H1 (cell line): ENCODE data around the gene AIPL1. TPM values are rescaled to one million over a fixed set of nuclear protein-coding genes. Genes with fewer than 3 reads are reported as not detected.

Experiments used
- BACH1 ChIP-seq: IDR thresholded peaks from 2 replicates; pipeline ENCODE4 v1.6.1; 2012; ENCODE audit warnings: low read length, improper control_type of control experiment
- CHD1 ChIP-seq: IDR thresholded peaks from 2 replicates; pipeline ENCODE4 v1.6.1; 2012; ENCODE audit warnings: low read depth, low read length, improper control_type of control experiment
- EZH2 ChIP-seq: fragments of 200-600 bp; sonication (generic); IDR thresholded peaks from 2 replicates; pipeline ENCODE4 v1.7.1; 2012; ENCODE audit warnings: low read depth, mild to moderate bottlenecking, moderate library complexity, low read length, inconsistent platforms; ENCODE audit not compliant: severe bottlenecking
- GABPA ChIP-seq: IDR thresholded peaks from 2 replicates; pipeline ENCODE4 v1.6.1; 2011; ENCODE audit warnings: mild to moderate bottlenecking, low read length, moderate library complexity, borderline replicate concordance; ENCODE audit not compliant: insufficient read depth
- JUN ChIP-seq: IDR thresholded peaks from 2 replicates; pipeline ENCODE4 v1.6.1; 2011; ENCODE audit warnings: low read depth, mild to moderate bottlenecking, improper control_type of control experiment, low read length
- MAFK ChIP-seq: IDR thresholded peaks from 2 replicates; pipeline ENCODE4 v1.6.1; 2012; ENCODE audit warnings: low read depth, mild to moderate bottlenecking, improper control_type of control experiment, low read length
- RFX5 ChIP-seq: IDR thresholded peaks from 2 replicates; pipeline ENCODE4 v1.6.1; 2011; ENCODE audit warnings: low read depth, low read length, improper control_type of control experiment, borderline replicate concordance
- polyA plus RNA-seq, 7 experiments: library from polyadenylated mRNA; depleted of rRNA in 3 of 7; stranded (reverse) in 5 of 7; unstranded in 2 of 7; fragments of >200 nt in 5 of 7; fragments of 200-250 nt in 2 of 7; gene quantifications; 1 replicate in 5 of 7; 2 replicates in 1 of 7; 4 replicates in 1 of 7; pipeline versions ENCODE4 v1.2.1 to v1.2.3, GENCODE V29; 2011 to 2013; ENCODE audit warnings: missing spikeins in 2 of 7, mixed read lengths in 2 of 7
- total RNA-seq: library from RNA; stranded (reverse); fragmentation: NEBNext Ultra II Directional; extraction: Animal tissue kit (Norgen Biotek cat#: 25700); gene quantifications from 2 replicates; pipeline ENCODE4 v1.2.1, GENCODE V29; 2021
- TF ChIP-seq, protein P1 (sequence below): fragments of 300-600 bp; sonication (generic); IDR thresholded peaks from 2 replicates; pipeline ENCODE4 v1.7.1; 2012; ENCODE audit warnings: low read length, moderate library complexity, mild to moderate bottlenecking, inconsistent platforms; ENCODE audit not compliant: insufficient replicate concordance
- TF ChIP-seq, protein P2 (sequence below): IDR thresholded peaks from 2 replicates; pipeline ENCODE4 v1.6.1; 2011; ENCODE audit warnings: low read length, improper control_type of control experiment

AIPL1 gene
- total and polyA plus RNA-seq, 2 of the 8 experiments (the other 6 are each of a cell fraction or from before 2014, with no cell fraction given): 0.56 to 0.71 TPM

DNA sequence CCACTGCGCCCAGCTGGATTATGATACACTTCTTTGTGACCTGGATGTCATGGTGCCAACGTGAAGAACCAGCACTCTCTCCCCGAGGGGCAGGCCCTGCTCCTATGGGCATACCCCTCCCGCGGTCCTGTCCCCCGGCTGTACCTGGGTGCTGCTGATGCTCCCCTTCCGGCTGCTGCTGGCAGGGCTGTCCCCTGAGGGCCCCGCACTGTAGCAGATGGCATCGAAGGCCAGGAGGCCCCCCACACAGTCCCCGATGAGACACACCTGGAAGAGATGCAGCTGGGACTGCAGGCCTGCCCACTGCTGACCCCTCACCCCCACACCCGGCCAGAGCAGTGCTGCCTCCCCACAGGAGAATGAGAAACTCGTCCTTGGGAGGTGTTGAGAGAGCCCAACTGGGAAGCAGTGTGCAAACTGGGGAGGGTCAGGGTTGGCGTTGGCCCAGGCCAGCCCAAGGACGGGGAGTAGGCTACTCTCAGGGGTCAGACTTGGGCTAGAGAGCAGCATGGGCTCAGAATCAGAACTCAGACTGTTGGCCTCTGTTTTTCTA is 43.0 kb upstream of the AIPL1 start (continued):
- TF ChIP-seq, protein P1, sequence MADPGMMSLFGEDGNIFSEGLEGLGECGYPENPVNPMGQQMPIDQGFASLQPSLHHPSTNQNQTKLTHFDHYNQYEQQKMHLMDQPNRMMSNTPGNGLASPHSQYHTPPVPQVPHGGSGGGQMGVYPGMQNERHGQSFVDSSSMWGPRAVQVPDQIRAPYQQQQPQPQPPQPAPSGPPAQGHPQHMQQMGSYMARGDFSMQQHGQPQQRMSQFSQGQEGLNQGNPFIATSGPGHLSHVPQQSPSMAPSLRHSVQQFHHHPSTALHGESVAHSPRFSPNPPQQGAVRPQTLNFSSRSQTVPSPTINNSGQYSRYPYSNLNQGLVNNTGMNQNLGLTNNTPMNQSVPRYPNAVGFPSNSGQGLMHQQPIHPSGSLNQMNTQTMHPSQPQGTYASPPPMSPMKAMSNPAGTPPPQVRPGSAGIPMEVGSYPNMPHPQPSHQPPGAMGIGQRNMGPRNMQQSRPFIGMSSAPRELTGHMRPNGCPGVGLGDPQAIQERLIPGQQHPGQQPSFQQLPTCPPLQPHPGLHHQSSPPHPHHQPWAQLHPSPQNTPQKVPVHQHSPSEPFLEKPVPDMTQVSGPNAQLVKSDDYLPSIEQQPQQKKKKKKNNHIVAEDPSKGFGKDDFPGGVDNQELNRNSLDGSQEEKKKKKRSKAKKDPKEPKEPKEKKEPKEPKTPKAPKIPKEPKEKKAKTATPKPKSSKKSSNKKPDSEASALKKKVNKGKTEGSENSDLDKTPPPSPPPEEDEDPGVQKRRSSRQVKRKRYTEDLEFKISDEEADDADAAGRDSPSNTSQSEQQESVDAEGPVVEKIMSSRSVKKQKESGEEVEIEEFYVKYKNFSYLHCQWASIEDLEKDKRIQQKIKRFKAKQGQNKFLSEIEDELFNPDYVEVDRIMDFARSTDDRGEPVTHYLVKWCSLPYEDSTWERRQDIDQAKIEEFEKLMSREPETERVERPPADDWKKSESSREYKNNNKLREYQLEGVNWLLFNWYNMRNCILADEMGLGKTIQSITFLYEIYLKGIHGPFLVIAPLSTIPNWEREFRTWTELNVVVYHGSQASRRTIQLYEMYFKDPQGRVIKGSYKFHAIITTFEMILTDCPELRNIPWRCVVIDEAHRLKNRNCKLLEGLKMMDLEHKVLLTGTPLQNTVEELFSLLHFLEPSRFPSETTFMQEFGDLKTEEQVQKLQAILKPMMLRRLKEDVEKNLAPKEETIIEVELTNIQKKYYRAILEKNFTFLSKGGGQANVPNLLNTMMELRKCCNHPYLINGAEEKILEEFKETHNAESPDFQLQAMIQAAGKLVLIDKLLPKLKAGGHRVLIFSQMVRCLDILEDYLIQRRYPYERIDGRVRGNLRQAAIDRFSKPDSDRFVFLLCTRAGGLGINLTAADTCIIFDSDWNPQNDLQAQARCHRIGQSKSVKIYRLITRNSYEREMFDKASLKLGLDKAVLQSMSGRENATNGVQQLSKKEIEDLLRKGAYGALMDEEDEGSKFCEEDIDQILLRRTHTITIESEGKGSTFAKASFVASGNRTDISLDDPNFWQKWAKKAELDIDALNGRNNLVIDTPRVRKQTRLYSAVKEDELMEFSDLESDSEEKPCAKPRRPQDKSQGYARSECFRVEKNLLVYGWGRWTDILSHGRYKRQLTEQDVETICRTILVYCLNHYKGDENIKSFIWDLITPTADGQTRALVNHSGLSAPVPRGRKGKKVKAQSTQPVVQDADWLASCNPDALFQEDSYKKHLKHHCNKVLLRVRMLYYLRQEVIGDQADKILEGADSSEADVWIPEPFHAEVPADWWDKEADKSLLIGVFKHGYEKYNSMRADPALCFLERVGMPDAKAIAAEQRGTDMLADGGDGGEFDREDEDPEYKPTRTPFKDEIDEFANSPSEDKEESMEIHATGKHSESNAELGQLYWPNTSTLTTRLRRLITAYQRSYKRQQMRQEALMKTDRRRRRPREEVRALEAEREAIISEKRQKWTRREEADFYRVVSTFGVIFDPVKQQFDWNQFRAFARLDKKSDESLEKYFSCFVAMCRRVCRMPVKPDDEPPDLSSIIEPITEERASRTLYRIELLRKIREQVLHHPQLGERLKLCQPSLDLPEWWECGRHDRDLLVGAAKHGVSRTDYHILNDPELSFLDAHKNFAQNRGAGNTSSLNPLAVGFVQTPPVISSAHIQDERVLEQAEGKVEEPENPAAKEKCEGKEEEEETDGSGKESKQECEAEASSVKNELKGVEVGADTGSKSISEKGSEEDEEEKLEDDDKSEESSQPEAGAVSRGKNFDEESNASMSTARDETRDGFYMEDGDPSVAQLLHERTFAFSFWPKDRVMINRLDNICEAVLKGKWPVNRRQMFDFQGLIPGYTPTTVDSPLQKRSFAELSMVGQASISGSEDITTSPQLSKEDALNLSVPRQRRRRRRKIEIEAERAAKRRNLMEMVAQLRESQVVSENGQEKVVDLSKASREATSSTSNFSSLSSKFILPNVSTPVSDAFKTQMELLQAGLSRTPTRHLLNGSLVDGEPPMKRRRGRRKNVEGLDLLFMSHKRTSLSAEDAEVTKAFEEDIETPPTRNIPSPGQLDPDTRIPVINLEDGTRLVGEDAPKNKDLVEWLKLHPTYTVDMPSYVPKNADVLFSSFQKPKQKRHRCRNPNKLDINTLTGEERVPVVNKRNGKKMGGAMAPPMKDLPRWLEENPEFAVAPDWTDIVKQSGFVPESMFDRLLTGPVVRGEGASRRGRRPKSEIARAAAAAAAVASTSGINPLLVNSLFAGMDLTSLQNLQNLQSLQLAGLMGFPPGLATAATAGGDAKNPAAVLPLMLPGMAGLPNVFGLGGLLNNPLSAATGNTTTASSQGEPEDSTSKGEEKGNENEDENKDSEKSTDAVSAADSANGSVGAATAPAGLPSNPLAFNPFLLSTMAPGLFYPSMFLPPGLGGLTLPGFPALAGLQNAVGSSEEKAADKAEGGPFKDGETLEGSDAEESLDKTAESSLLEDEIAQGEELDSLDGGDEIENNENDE: no peak
- TF ChIP-seq GABPA: no peak
- TF ChIP-seq, protein P2, sequence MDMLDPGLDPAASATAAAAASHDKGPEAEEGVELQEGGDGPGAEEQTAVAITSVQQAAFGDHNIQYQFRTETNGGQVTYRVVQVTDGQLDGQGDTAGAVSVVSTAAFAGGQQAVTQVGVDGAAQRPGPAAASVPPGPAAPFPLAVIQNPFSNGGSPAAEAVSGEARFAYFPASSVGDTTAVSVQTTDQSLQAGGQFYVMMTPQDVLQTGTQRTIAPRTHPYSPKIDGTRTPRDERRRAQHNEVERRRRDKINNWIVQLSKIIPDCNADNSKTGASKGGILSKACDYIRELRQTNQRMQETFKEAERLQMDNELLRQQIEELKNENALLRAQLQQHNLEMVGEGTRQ: no peak
- TF ChIP-seq MAFK: no peak
- TF ChIP-seq RFX5: no peak
- no peak for TF ChIP-seq JUN
- TF ChIP-seq CHD1: no peak
- TF ChIP-seq EZH2: no peak
- no peak for TF ChIP-seq BACH1
